H9 (cell line): ENCODE results near the gene LIMK2. TPM values are rescaled to one million over a fixed set of nuclear protein-coding genes. Genes with fewer than 3 reads are reported as not detected.

Experiments used
- DNase-seq: peaks from one replicate; pipeline ENCODE4 v3.0.0-alpha.2; 2017
- H2AFZ ChIP-seq: one replicate; pipeline ENCODE4 v1.6.1; 2013; ENCODE audit warnings: mild to moderate bottlenecking, low read length, control low read depth, moderate library complexity
- H2AK5ac ChIP-seq: 2 replicates; pipeline ENCODE4 v1.6.1; 2013; ENCODE audit warnings: low read length, control low read depth, mixed read lengths; ENCODE audit not compliant: insufficient read length
- H2BK120ac ChIP-seq: one replicate; pipeline ENCODE4 v1.6.1; 2013; ENCODE audit warnings: low read depth, mild to moderate bottlenecking, low read length, control low read depth, inconsistent platforms; ENCODE audit not compliant: poor library complexity, severe bottlenecking
- H2BK12ac ChIP-seq: 2 replicates; pipeline ENCODE4 v1.6.1; 2013; ENCODE audit warnings: low read length, control low read depth, mixed read lengths, low read depth; ENCODE audit not compliant: insufficient read length
- H2BK15ac ChIP-seq: 2 replicates; pipeline ENCODE4 v1.6.1; 2013; ENCODE audit warnings: low read depth, low read length, control low read depth
- H2BK20ac ChIP-seq: one replicate; pipeline ENCODE4 v1.6.1; 2013; ENCODE audit warnings: low read depth, mild to moderate bottlenecking, low read length, control low read depth, inconsistent platforms; ENCODE audit not compliant: poor library complexity, severe bottlenecking
- H2BK5ac ChIP-seq: 2 replicates; pipeline ENCODE4 v1.6.1; 2013; ENCODE audit warnings: low read length, control low read depth, mixed read lengths; ENCODE audit not compliant: insufficient read length
- H3K14ac ChIP-seq: 2 replicates; pipeline ENCODE4 v1.6.1; 2013; ENCODE audit warnings: low read length, control low read depth; ENCODE audit not compliant: insufficient read depth
- H3K18ac ChIP-seq: 2 replicates; pipeline ENCODE4 v1.6.1; 2013; ENCODE audit warnings: low read depth, mild to moderate bottlenecking, mixed read lengths, low read length, control low read depth; ENCODE audit not compliant: insufficient read length
- H3K23ac ChIP-seq: 2 replicates; pipeline ENCODE4 v1.6.1; 2013; ENCODE audit warnings: low read length, control low read depth, mixed read lengths, low read depth; ENCODE audit not compliant: insufficient read length
- H3K23me2 ChIP-seq: 2 replicates; pipeline ENCODE4 v1.6.1; 2013; ENCODE audit warnings: low read depth, mild to moderate bottlenecking, mixed read lengths, low read length, control low read depth; ENCODE audit not compliant: insufficient read length, poor library complexity, severe bottlenecking
- H3K27ac ChIP-seq: 2 replicates; pipeline ENCODE4 v1.5.1; 2013; ENCODE audit warnings: low read length, control low read depth, mixed read lengths, low read depth; ENCODE audit not compliant: insufficient read length
- H3K27me3 ChIP-seq: 2 replicates; pipeline ENCODE4 v1.6.1; 2013; ENCODE audit warnings: low read length, control low read depth, inconsistent platforms; ENCODE audit not compliant: insufficient read depth
- H3K4ac ChIP-seq: 2 replicates; pipeline ENCODE4 v1.6.1; 2013; ENCODE audit warnings: low read depth, mild to moderate bottlenecking, control low read depth, inconsistent platforms, low read length, moderate library complexity
- H3K4me1 ChIP-seq: 2 replicates; pipeline ENCODE4 v1.6.1; 2013; ENCODE audit warnings: low read length, control low read depth, inconsistent platforms; ENCODE audit not compliant: insufficient read depth
- H3K4me2 ChIP-seq: 2 replicates; pipeline ENCODE4 v1.6.1; 2013; ENCODE audit warnings: low read length, control low read depth, mixed read lengths; ENCODE audit not compliant: insufficient read length, insufficient read depth
- H3K56ac ChIP-seq: 2 replicates; pipeline ENCODE4 v1.6.1; 2013; ENCODE audit warnings: low read depth, mild to moderate bottlenecking, mixed read lengths, low read length, control low read depth; ENCODE audit not compliant: insufficient read length
- H3K79me1 ChIP-seq: 2 replicates; pipeline ENCODE4 v1.6.1; 2013; ENCODE audit warnings: low read depth, mild to moderate bottlenecking, moderate library complexity, low read length, control low read depth, inconsistent platforms; ENCODE audit not compliant: insufficient read depth, poor library complexity, severe bottlenecking
- H3K79me2 ChIP-seq: 2 replicates; pipeline ENCODE4 v1.6.1; 2013; ENCODE audit warnings: low read length, control low read depth, inconsistent platforms; ENCODE audit not compliant: insufficient read depth
- H3K9ac ChIP-seq: 2 replicates; pipeline ENCODE4 v1.6.1; 2013; ENCODE audit warnings: low read length, control low read depth, mixed read lengths; ENCODE audit not compliant: insufficient read length; ENCODE audit errors: extremely low read depth
- H3K9me3 ChIP-seq: one replicate; pipeline ENCODE4 v1.6.1; 2013; ENCODE audit warnings: low read depth, low read length, inconsistent platforms; ENCODE audit not compliant: control insufficient read depth
- H3T11ph ChIP-seq: one replicate; pipeline ENCODE4 v1.6.1; 2013; ENCODE audit warnings: mild to moderate bottlenecking, low read length, control low read depth, inconsistent platforms
- H4K20me1 ChIP-seq: one replicate; pipeline ENCODE4 v1.6.1; 2013; ENCODE audit not compliant: control insufficient read depth, insufficient read length, insufficient read depth
- H4K5ac ChIP-seq: 2 replicates; pipeline ENCODE4 v1.6.1; 2013; ENCODE audit warnings: low read depth, mild to moderate bottlenecking, mixed read lengths, low read length, control low read depth; ENCODE audit not compliant: insufficient read length
- H4K8ac ChIP-seq: replicated peaks from 2 replicates; pipeline ENCODE4 v1.6.1; 2013; ENCODE audit warnings: low read length, control low read depth, mixed read lengths, low read depth; ENCODE audit not compliant: insufficient read length
- H4K91ac ChIP-seq: 2 replicates; pipeline ENCODE4 v1.6.1; 2013; ENCODE audit warnings: low read depth, mild to moderate bottlenecking, moderate library complexity, mixed read lengths, low read length, control low read depth; ENCODE audit not compliant: insufficient read length
- H3K27ac Mint-ChIP-seq, 3 experiments: 2 replicates in 2 of 3; 3 replicates in 1 of 3; pipeline ENCODE4 v1.8.0; 2020 to 2021; ENCODE audit warnings: mixed read lengths in 3 of 3, mild to moderate bottlenecking in 1 of 3, moderate library complexity in 1 of 3
- H3K27me3 Mint-ChIP-seq: 2 replicates; pipeline ENCODE4 v1.8.0; 2021; ENCODE audit warnings: low read depth, mild to moderate bottlenecking, moderate library complexity, mixed read lengths
- H3K36me3 Mint-ChIP-seq, 3 experiments: 2 replicates in 2 of 3; 3 replicates in 1 of 3; pipeline ENCODE4 v1.8.0; 2020 to 2021; ENCODE audit warnings: low read depth in 3 of 3, mixed read lengths in 3 of 3; ENCODE audit not compliant: insufficient read depth in 1 of 3
- H3K4me1 Mint-ChIP-seq, 2 experiments: 2 replicates each; pipeline ENCODE4 v1.8.0; 2020; ENCODE audit warnings: mixed read lengths in 2 of 2
- H3K4me3 Mint-ChIP-seq, 2 experiments: 2 replicates in 1 of 2; 3 replicates in 1 of 2; pipeline ENCODE4 v1.8.0; 2020 to 2021; ENCODE audit warnings: mild to moderate bottlenecking in 2 of 2, mixed read lengths in 2 of 2, moderate library complexity in 1 of 2
- H3K9me3 Mint-ChIP-seq, 2 experiments: 2 replicates in 1 of 2; 3 replicates in 1 of 2; pipeline ENCODE4 v1.8.0; 2020; ENCODE audit warnings: mild to moderate bottlenecking in 2 of 2, mixed read lengths in 2 of 2, moderate library complexity in 1 of 2
- WGBS: extraction: QIAGEN DNeasy Blood & Tissue Kit; methylation state at CpG from one replicate; pipeline ENCODE4 v1.1.7; 2013; ENCODE audit warnings: missing lambda C conversion rate, low lambda C conversion rate, mixed read lengths; ENCODE audit not compliant: insufficient read length; ENCODE audit errors: extremely low coverage; 5-methylcytosine and 5-hydroxymethylcytosine counted together
- total RNA-seq: library from RNA; stranded (reverse); gene quantifications from 2 replicates; pipeline ENCODE4 v1.2.1, GENCODE V29; 2021
- TF ChIP-seq, protein P1 (sequence below): fragments of 200-600 bp; sonication (generic); conservative IDR thresholded peaks from 3 replicates; pipeline ENCODE4 v1.8.0; 2021; ENCODE audit warnings: antibody characterized with exemption, mild to moderate bottlenecking

The LIMK2 gene
- total RNA-seq, 1 experiment from 2014 or later: 51.3 TPM

DNA sequence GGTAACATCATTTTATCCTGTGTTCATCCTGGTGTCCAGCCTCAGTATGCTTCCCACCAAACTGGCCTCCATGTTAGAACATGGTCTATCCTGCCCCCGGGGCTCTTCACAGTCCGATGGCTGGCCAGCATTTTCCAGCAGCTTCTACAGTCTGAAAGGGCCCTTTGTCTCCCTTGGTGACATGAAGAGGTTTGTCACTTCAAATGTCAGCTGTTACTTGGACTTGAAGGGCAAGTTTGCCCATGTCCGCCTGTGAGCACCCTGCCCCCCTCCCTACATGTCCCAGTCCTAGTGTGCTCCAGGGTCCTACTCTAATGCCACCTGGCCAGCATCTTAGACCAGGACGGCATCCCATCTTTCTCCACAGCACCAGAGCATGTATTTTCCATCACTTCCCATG, 109.3 kb downstream of the LIMK2 start:
- Histone ChIP-seq H3K27ac (no peak overlapping the region), H3K4me1 (no peaks in the 10 kb centered on the region), H3K27me3 (no peaks in the 10 kb centered on the region), H4K20me1 (no peaks in the 10 kb centered on the region), H3K9me3 (no peaks in the 10 kb centered on the region), H2BK20ac (no peak overlapping the region), H2AK5ac (no peak overlapping the region), H3K9ac (no peak overlapping the region), H3K14ac (no peak overlapping the region), H2BK12ac (no peak overlapping the region), H2AFZ (no peak overlapping the region), H3K56ac (no peak overlapping the region), H4K91ac (no peak overlapping the region), H4K5ac (no peak overlapping the region), H3K23ac (no peak overlapping the region), H4K8ac (peak overlapping the region; percentile 1), H3K79me1 (no peaks in the 10 kb centered on the region), H2BK120ac (no peak overlapping the region), H3T11ph (no peak overlapping the region), H3K79me2 (no peaks in the 10 kb centered on the region), H3K23me2 (no peaks in the 10 kb centered on the region), H2BK15ac (no peak overlapping the region), H2BK5ac (no peak overlapping the region), H3K4ac (no peak overlapping the region), H3K18ac (no peak overlapping the region), H3K4me2 (no peak overlapping the region)
- no CpG with 5 or more reads among the region's 4 CpGs for WGBS
- DNase-seq: no peak
- Mint-ChIP-seq H3K27ac (peak overlapping the region; percentile 24 to 93 (median 56); a peak in 3 of 7 replicates), H3K4me3 (no peak overlapping the region), H3K4me1 (no peaks in the 10 kb centered on the region), H3K9me3 (0 out of 5 replicates have a peak, but pooled peaks cover 0 to under 1% of the 10 kb centered on the region in 2 experiments), H3K36me3 (peaks cover 10 to 39% (median 17%) of the 10 kb centered on the region in 3 experiments; a peak in 6 of 7 replicates), H3K27me3 (no peaks in the 10 kb centered on the region; the same call in none of the 2 replicates)
- TF ChIP-seq, protein P1, sequence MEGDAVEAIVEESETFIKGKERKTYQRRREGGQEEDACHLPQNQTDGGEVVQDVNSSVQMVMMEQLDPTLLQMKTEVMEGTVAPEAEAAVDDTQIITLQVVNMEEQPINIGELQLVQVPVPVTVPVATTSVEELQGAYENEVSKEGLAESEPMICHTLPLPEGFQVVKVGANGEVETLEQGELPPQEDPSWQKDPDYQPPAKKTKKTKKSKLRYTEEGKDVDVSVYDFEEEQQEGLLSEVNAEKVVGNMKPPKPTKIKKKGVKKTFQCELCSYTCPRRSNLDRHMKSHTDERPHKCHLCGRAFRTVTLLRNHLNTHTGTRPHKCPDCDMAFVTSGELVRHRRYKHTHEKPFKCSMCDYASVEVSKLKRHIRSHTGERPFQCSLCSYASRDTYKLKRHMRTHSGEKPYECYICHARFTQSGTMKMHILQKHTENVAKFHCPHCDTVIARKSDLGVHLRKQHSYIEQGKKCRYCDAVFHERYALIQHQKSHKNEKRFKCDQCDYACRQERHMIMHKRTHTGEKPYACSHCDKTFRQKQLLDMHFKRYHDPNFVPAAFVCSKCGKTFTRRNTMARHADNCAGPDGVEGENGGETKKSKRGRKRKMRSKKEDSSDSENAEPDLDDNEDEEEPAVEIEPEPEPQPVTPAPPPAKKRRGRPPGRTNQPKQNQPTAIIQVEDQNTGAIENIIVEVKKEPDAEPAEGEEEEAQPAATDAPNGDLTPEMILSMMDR: no peak
